Right lobe of liver (tissue), 4 donors: ENCODE results near the gene OSCP1.

ENCODE experiments used
- CTCF ChIP-seq, 4 donors: fragments of 200-600 bp in 3 of 4; fragments of 450-650 bp in 1 of 4; IDR thresholded peaks; one replicate each; pipeline versions ENCODE4 v1.5.1 to v1.8.0; 2016 to 2022; ENCODE audit warnings: antibody characterized with exemption in 4 of 4, mild to moderate bottlenecking in 2 of 4
- POLR2A ChIP-seq: fragments of 450-650 bp; IDR thresholded peaks from one replicate; pipeline ENCODE4 v1.6.1; 2017; ENCODE audit warnings: antibody characterized with exemption, mild to moderate bottlenecking
- donor health status: DM: no; HTN: no; CAD: no.
- donor health status: DM: no; HTN: no; CAD: no.
- donor health status: DM: no; HTN: yes; CAD: no.

GRCh38 chr1:36432616-36433015 lies 17.6 kb downstream of the OSCP1 start:
- TF ChIP-seq CTCF (IDR thresholded peaks at IDR 0.05): no peak
- no peak for TF ChIP-seq POLR2A
